NCI-H748 treated with DMSO at 0.1 percent for 48 hours (cell line): Measurements from ENCODE around the gene MON1A.
"Not testable (repeated sequence)": the region's sequence is repeated elsewhere in the genome, so short reads cannot be mapped to it uniquely, and the experiment has no call there.

ENCODE experiments used
- DNase-seq: peaks from one replicate; lab custom pipeline; 2025; lab: John Stamatoyannopoulos, UW

Gene MON1A

GRCh38 chr3:49929291-49930167, at the start of gene MON1A:
Gene MON1A, minus strand, starts transcription at chr3:49929811. Its CDS starts 16,465 bp downstream, at chr3:49913346.
- peak; percentile 47 for DNase-seq

- DNase-seq: no peak
These were observed 47.3 kb upstream of the MON1A start for GRCh38 chr3:49976942-49977341.

GRCh38 chr3:49972656-49973055, 43.0 kb upstream of the MON1A start:
- no peak for DNase-seq

- DNase-seq: no peak
These were observed 38.7 kb upstream of the MON1A start for GRCh38 chr3:49968346-49968745.

- DNase-seq: no peak
These were observed 37.7 kb upstream of the MON1A start for GRCh38 chr3:49967291-49967690.

GRCh38 chr3:49966233-49966942, 36.8 kb upstream of the MON1A start:
- DNase-seq: no peak

GRCh38 chr3:49955636-49956035, 26.0 kb upstream of the MON1A start:
- DNase-seq: no peak

- no peak for DNase-seq
These were observed 23.3 kb upstream of the MON1A start for GRCh38 chr3:49952924-49953323.

GRCh38 chr3:49942651-49943050, 13.0 kb upstream of the MON1A start:
- no peak for DNase-seq

GRCh38 chr3:49940667-49941249, 11.1 kb upstream of the MON1A start:
- DNase-seq: no peak

- DNase-seq: peak; percentile 78
These were observed 10.5 kb upstream of the MON1A start, which contains the start of gene RBM6 for GRCh38 chr3:49939858-49940666. Gene RBM6, plus strand, starts transcription at chr3:49940150. Its CDS starts 22,492 bp downstream, at chr3:49962642.

GRCh38 chr3:49937090-49937489, 7.5 kb upstream of the MON1A start:
- DNase-seq: no peak

GRCh38 chr3:49932281-49932680, 2.7 kb upstream of the MON1A start:
- not testable (repeated sequence) for DNase-seq

GRCh38 chr3:49930922-49931321, 1.3 kb upstream of the MON1A start:
- DNase-seq: no peak

- DNase-seq: no peak
These were observed 618 bp upstream of the MON1A start for GRCh38 chr3:49930168-49930690.

GRCh38 chr3:49928481-49929017, 1.1 kb downstream of the MON1A start:
- DNase-seq: no peak

GRCh38 chr3:49927798-49928197, 1.8 kb downstream of the MON1A start:
- DNase-seq: no peak

- DNase-seq: no peak
These were observed 3.4 kb downstream of the MON1A start for GRCh38 chr3:49926117-49926728.

- no peak for DNase-seq
These were observed 4.1 kb downstream of the MON1A start for GRCh38 chr3:49925485-49925884.

GRCh38 chr3:49924683-49925082, 4.9 kb downstream of the MON1A start:
- no peak for DNase-seq
